ENCODE data around the gene HDAC1.
"Not testable (repeated sequence)": the region's sequence is repeated elsewhere in the genome, so short reads cannot be mapped to it uniquely, and the experiment has no call there.

The HDAC1 gene

DNA sequence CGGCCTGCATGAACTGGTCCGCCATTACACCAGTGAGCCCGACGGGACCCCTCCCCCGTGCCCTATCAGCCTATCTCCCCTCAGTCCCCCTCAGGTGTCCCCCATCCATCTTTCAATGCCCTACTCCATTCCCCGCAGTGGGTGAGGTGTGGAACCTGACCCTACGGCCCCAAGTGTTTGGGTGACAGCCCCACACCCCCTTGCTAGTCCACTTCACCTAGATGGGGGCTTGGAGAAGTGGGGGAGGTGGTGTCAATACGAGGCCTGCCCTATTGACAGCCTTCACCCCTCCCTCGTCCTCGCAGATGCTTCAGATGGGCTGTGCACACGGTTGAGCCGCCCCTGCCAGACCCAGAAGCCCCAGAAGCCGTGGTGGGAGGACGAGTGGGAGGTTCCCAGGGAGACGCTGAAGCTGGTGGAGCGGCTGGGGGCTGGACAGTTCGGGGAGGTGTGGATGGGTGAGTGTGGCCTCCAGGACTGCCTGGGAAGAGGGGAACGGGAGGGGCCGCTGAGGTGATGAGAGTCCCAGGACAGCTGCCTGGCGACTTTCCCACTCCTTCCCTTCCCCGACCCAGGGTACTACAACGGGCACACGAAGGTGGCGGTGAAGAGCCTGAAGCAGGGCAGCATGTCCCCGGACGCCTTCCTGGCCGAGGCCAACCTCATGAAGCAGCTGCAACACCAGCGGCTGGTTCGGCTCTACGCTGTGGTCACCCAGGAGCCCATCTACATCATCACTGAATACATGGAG lies 15.7 kb upstream of the HDAC1 start:
- peaks cover 24% of the 10 kb centered on the region for H3K79me2 ChIP-seq (ENCODE audit: control insufficient read depth, low read length)
- H4K20me1 ChIP-seq (ENCODE audit: control insufficient read depth, insufficient read depth, low read depth, low read length) = no peaks in the 10 kb centered on the region
- H3K36me3 ChIP-seq (ENCODE audit: control insufficient read depth, low read length) = peaks cover 66% of the 10 kb centered on the region
- H3K4me1 ChIP-seq (ENCODE audit: control insufficient read depth, low read length) = peaks cover 34% of the 10 kb centered on the region
- H3K4me3 ChIP-seq (ENCODE audit: low read length) = no peak overlapping the region
- peaks cover 10% of the 10 kb centered on the region for H3F3A ChIP-seq (ENCODE audit: control insufficient read depth, insufficient read depth)
- no peaks in the 10 kb centered on the region for H3K9me2 ChIP-seq (replicated peaks; ENCODE audit: control insufficient read depth, low read length)
- H3K9me3 ChIP-seq (ENCODE audit: control insufficient read depth, insufficient read depth, low read length) = no peaks in the 10 kb centered on the region
- TF ChIP-seq, protein P1, sequence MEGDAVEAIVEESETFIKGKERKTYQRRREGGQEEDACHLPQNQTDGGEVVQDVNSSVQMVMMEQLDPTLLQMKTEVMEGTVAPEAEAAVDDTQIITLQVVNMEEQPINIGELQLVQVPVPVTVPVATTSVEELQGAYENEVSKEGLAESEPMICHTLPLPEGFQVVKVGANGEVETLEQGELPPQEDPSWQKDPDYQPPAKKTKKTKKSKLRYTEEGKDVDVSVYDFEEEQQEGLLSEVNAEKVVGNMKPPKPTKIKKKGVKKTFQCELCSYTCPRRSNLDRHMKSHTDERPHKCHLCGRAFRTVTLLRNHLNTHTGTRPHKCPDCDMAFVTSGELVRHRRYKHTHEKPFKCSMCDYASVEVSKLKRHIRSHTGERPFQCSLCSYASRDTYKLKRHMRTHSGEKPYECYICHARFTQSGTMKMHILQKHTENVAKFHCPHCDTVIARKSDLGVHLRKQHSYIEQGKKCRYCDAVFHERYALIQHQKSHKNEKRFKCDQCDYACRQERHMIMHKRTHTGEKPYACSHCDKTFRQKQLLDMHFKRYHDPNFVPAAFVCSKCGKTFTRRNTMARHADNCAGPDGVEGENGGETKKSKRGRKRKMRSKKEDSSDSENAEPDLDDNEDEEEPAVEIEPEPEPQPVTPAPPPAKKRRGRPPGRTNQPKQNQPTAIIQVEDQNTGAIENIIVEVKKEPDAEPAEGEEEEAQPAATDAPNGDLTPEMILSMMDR (IDR thresholded peaks at IDR 0.05; ENCODE audit: low read depth, low read length, poor library complexity, severe bottlenecking) = no peak
- no peak for TF ChIP-seq EZH2phosphoT487 (IDR thresholded peaks at IDR 0.05; ENCODE audit: borderline replicate concordance, low read length)
- no peaks in the 10 kb centered on the region for H3K27me3 ChIP-seq (ENCODE audit: control insufficient read depth, low read length)
- H3K4me2 ChIP-seq (ENCODE audit: low read length) = no peak overlapping the region
- H3K27ac ChIP-seq (ENCODE audit: low read depth, low read length) = no peak overlapping the region

DNA sequence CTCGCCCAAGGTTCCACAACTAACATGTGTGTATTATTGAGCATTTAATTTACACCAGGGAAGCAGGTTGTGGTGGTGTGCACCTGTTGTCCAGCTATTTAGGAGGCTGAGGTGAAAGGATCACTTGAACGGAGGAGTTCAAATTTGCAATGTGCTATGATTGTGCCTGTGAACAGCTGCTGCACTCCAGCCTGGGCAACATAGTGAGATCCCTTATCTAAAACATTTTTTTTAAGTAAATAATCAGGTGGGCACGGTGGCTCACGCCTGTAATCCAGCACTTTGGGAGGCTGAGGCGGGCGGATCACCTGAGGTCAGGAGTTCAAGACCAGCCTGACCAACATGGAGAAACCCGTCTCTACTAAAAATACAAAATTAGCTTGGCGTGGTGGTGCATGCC lies 7.1 kb upstream of the HDAC1 start:
- not testable (repeated sequence) for H3K27ac ChIP-seq (ENCODE audit: low read depth, low read length); H3K4me2 ChIP-seq (ENCODE audit: low read length); H3K9me2 ChIP-seq (replicated peaks; ENCODE audit: control insufficient read depth, low read length); H3K79me2 ChIP-seq (ENCODE audit: control insufficient read depth, low read length); H4K20me1 ChIP-seq (ENCODE audit: control insufficient read depth, insufficient read depth, low read depth, low read length); H3K4me1 ChIP-seq (ENCODE audit: control insufficient read depth, low read length); H3K27me3 ChIP-seq (ENCODE audit: control insufficient read depth, low read length); H3K9me3 ChIP-seq (ENCODE audit: control insufficient read depth, insufficient read depth, low read length); H3K4me3 ChIP-seq (ENCODE audit: low read length); H3F3A ChIP-seq (ENCODE audit: control insufficient read depth, insufficient read depth)
- peaks cover 42% of the 10 kb centered on the region for H3K36me3 ChIP-seq (ENCODE audit: control insufficient read depth, low read length)

DNA sequence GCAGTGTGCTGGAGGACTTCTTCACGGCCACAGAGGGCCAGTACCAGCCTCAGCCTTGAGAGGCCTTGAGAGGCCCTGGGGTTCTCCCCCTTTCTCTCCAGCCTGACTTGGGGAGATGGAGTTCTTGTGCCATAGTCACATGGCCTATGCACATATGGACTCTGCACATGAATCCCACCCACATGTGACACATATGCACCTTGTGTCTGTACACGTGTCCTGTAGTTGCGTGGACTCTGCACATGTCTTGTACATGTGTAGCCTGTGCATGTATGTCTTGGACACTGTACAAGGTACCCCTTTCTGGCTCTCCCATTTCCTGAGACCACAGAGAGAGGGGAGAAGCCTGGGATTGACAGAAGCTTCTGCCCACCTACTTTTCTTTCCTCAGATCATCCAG lies 6.2 kb upstream of the HDAC1 start:
- Histone ChIP-seq H3K9me3 (ENCODE audit: control insufficient read depth, insufficient read depth, low read length) (no peaks in the 10 kb centered on the region), H3K4me3 (ENCODE audit: low read length) (no peak overlapping the region), H3K4me2 (ENCODE audit: low read length) (no peak overlapping the region), H3K36me3 (ENCODE audit: control insufficient read depth, low read length) (peaks cover 35% of the 10 kb centered on the region), H3K27ac (ENCODE audit: low read depth, low read length) (no peak overlapping the region), H3K4me1 (ENCODE audit: control insufficient read depth, low read length) (peaks cover 13% of the 10 kb centered on the region), H3F3A (ENCODE audit: control insufficient read depth, insufficient read depth) (peaks cover 6% of the 10 kb centered on the region), H3K27me3 (ENCODE audit: control insufficient read depth, low read length) (no peaks in the 10 kb centered on the region), H3K9me2 (replicated peaks; ENCODE audit: control insufficient read depth, low read length) (no peaks in the 10 kb centered on the region), H3K79me2 (ENCODE audit: control insufficient read depth, low read length) (no peaks in the 10 kb centered on the region), H4K20me1 (ENCODE audit: control insufficient read depth, insufficient read depth, low read depth, low read length) (no peaks in the 10 kb centered on the region)
- TF ChIP-seq EZH2phosphoT487 (IDR thresholded peaks at IDR 0.05; ENCODE audit: borderline replicate concordance, low read length) = no peak
- TF ChIP-seq, protein P1 (IDR thresholded peaks at IDR 0.05; ENCODE audit: low read depth, low read length, poor library complexity, severe bottlenecking) = no peak

DNA sequence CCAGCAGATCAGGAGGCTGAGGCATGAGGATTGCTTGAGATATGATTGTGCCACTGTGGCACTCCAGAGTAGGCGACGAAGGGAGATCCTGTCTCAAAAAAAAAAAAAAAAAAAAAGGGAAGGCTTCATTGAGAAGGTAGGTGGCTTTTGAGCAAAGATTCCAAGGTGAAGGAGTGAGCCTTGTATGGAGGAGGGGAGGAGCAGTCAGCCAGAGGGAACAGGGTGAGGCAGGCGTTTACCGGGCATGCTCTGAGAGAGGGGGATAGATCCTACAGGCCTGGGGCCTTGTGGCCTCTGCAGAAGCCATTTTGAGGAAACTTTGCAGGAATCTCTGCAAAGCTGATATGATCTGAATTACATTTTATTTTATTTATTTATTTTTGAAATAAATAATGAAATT lies 5.1 kb upstream of the HDAC1 start:
- no peak for TF ChIP-seq EZH2phosphoT487 (IDR thresholded peaks at IDR 0.05; ENCODE audit: borderline replicate concordance, low read length)
- TF ChIP-seq, protein P1 (IDR thresholded peaks at IDR 0.05; ENCODE audit: low read depth, low read length, poor library complexity, severe bottlenecking) = no peak
- peaks cover 23% of the 10 kb centered on the region for H3K4me1 ChIP-seq (ENCODE audit: control insufficient read depth, low read length)
- H3K4me2 ChIP-seq (ENCODE audit: low read length) = no peak overlapping the region
- peaks cover 28% of the 10 kb centered on the region for H3K36me3 ChIP-seq (ENCODE audit: control insufficient read depth, low read length)
- no peak overlapping the region for H3K27ac ChIP-seq (ENCODE audit: low read depth, low read length)
- no peak overlapping the region for H3K4me3 ChIP-seq (ENCODE audit: low read length)
- peaks cover 4% of the 10 kb centered on the region; the same call in 1 of the 2 replicates for H3K79me2 ChIP-seq (ENCODE audit: control insufficient read depth, low read length)
- no peaks in the 10 kb centered on the region for H3K9me2 ChIP-seq (replicated peaks; ENCODE audit: control insufficient read depth, low read length)
- H3F3A ChIP-seq (ENCODE audit: control insufficient read depth, insufficient read depth) = peaks cover 6% of the 10 kb centered on the region
- no peaks in the 10 kb centered on the region for H3K9me3 ChIP-seq (ENCODE audit: control insufficient read depth, insufficient read depth, low read length)
- H3K27me3 ChIP-seq (ENCODE audit: control insufficient read depth, low read length) = no peaks in the 10 kb centered on the region
- H4K20me1 ChIP-seq (ENCODE audit: control insufficient read depth, insufficient read depth, low read depth, low read length) = no peaks in the 10 kb centered on the region
